ENCODE data around the gene CCT6A.

DNA sequence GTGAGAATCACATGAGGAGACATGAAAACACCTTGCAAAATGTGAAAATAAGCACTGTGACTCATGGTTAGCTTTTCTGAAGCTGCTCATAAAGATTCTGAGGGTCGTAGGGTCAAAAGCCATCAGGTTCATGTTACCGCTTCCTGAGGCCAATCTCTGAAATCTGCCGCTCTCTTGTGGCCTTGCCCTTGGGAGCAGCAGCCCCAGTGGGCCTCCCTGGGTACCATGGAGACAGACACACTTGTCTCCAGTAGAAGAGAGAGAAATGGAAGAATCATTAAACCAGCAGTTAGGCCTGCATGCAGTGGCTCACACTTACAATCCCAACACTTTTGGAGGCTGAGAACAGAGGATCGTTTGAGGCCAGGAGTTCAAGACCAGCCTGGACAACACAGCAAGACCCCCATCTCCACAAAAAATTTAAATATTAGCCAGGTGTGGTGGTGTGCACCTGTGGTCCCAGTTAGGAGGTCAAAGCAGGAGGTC is 44.4 kb upstream of the CCT6A start:
- TF ChIP-seq, protein P1, sequence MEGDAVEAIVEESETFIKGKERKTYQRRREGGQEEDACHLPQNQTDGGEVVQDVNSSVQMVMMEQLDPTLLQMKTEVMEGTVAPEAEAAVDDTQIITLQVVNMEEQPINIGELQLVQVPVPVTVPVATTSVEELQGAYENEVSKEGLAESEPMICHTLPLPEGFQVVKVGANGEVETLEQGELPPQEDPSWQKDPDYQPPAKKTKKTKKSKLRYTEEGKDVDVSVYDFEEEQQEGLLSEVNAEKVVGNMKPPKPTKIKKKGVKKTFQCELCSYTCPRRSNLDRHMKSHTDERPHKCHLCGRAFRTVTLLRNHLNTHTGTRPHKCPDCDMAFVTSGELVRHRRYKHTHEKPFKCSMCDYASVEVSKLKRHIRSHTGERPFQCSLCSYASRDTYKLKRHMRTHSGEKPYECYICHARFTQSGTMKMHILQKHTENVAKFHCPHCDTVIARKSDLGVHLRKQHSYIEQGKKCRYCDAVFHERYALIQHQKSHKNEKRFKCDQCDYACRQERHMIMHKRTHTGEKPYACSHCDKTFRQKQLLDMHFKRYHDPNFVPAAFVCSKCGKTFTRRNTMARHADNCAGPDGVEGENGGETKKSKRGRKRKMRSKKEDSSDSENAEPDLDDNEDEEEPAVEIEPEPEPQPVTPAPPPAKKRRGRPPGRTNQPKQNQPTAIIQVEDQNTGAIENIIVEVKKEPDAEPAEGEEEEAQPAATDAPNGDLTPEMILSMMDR (conservative IDR thresholded peaks at IDR 0.05; ENCODE audit: low read depth, low read length) = no peak
- TF ChIP-seq MXI1 (IDR thresholded peaks at IDR 0.05; ENCODE audit: borderline replicate concordance, low read depth, low read length) (no peak), RFX5 (IDR thresholded peaks at IDR 0.05; ENCODE audit: low read depth, low read length) (no peak), POLR2A (IDR thresholded peaks at IDR 0.05; ENCODE audit: low read depth, low read length) (no peak), RAD21 (IDR thresholded peaks at IDR 0.05; ENCODE audit: low read length) (no peak), CHD1 (IDR thresholded peaks at IDR 0.05; ENCODE audit: low read depth, low read length) (no peak), MAZ (IDR thresholded peaks at IDR 0.05; ENCODE audit: borderline replicate concordance, low read depth, low read length) (no peak)
- TF ChIP-seq, protein P2, sequence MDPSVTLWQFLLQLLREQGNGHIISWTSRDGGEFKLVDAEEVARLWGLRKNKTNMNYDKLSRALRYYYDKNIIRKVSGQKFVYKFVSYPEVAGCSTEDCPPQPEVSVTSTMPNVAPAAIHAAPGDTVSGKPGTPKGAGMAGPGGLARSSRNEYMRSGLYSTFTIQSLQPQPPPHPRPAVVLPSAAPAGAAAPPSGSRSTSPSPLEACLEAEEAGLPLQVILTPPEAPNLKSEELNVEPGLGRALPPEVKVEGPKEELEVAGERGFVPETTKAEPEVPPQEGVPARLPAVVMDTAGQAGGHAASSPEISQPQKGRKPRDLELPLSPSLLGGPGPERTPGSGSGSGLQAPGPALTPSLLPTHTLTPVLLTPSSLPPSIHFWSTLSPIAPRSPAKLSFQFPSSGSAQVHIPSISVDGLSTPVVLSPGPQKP (IDR thresholded peaks at IDR 0.05; ENCODE audit: borderline replicate concordance, low read depth, low read length) = no peak
- TF ChIP-seq, protein P3, sequence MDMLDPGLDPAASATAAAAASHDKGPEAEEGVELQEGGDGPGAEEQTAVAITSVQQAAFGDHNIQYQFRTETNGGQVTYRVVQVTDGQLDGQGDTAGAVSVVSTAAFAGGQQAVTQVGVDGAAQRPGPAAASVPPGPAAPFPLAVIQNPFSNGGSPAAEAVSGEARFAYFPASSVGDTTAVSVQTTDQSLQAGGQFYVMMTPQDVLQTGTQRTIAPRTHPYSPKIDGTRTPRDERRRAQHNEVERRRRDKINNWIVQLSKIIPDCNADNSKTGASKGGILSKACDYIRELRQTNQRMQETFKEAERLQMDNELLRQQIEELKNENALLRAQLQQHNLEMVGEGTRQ (IDR thresholded peaks at IDR 0.05; ENCODE audit: low read depth, low read length) = no peak
